PFSK-1 (cell line): ENCODE measurements around the gene PXK.

Source experiments
- FOXP2 ChIP-seq: optimal IDR thresholded peaks from 2 replicates; pipeline ENCODE3; 2011; ENCODE audit warnings: borderline replicate concordance, control low read depth, inconsistent platforms; ENCODE audit not compliant: insufficient read depth; ENCODE audit errors: extremely low read length, extremely low read depth
- POLR2AphosphoS5 ChIP-seq: IDR thresholded peaks from 2 replicates; pipeline ENCODE4 v1.6.1; 2012; ENCODE audit warnings: low read depth, mild to moderate bottlenecking, control low read depth, low read length, moderate library complexity
- SIN3A ChIP-seq: IDR thresholded peaks from 2 replicates; pipeline ENCODE4 v1.6.1; 2012; ENCODE audit warnings: mild to moderate bottlenecking, low read length, moderate library complexity, borderline replicate concordance; ENCODE audit not compliant: insufficient read depth
- TAF1 ChIP-seq: IDR thresholded peaks from 2 replicates; pipeline ENCODE4 v1.6.1; 2012; ENCODE audit warnings: low read length, control low read depth, borderline replicate concordance; ENCODE audit not compliant: insufficient read depth
- TF ChIP-seq, protein P1 (sequence below), 2 experiments: IDR thresholded peaks; 2 replicates each; pipeline versions ENCODE4 v1.6.1 to v1.8.0; 2011 to 2012; ENCODE audit warnings: low read depth in 2 of 2, low read length in 2 of 2, control low read depth in 1 of 2, inconsistent platforms in 1 of 2, mild to moderate bottlenecking in 1 of 2, moderate library complexity in 1 of 2; ENCODE audit not compliant: insufficient read depth in 1 of 2

PXK gene

DNA sequence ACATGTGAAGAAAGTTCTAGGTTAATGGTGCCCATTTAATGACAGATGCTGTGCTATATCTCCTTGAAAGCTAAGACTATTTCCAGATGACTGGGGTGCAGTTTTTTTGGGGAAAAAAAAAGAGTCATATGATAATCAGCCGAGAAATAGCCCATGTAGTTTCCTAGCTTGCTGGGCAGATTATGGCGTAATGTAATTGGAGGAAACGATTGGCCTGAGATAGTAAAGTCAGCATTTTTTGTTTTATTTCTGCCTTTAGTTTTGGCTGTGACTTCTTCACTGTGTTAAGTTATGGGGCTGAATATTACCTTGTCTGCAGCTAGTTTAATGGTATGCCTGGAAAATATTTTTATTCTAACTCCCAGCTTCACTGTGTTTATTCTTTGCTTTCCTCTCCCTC is 77.0 kb downstream of the PXK start:
- TF ChIP-seq, protein P1, sequence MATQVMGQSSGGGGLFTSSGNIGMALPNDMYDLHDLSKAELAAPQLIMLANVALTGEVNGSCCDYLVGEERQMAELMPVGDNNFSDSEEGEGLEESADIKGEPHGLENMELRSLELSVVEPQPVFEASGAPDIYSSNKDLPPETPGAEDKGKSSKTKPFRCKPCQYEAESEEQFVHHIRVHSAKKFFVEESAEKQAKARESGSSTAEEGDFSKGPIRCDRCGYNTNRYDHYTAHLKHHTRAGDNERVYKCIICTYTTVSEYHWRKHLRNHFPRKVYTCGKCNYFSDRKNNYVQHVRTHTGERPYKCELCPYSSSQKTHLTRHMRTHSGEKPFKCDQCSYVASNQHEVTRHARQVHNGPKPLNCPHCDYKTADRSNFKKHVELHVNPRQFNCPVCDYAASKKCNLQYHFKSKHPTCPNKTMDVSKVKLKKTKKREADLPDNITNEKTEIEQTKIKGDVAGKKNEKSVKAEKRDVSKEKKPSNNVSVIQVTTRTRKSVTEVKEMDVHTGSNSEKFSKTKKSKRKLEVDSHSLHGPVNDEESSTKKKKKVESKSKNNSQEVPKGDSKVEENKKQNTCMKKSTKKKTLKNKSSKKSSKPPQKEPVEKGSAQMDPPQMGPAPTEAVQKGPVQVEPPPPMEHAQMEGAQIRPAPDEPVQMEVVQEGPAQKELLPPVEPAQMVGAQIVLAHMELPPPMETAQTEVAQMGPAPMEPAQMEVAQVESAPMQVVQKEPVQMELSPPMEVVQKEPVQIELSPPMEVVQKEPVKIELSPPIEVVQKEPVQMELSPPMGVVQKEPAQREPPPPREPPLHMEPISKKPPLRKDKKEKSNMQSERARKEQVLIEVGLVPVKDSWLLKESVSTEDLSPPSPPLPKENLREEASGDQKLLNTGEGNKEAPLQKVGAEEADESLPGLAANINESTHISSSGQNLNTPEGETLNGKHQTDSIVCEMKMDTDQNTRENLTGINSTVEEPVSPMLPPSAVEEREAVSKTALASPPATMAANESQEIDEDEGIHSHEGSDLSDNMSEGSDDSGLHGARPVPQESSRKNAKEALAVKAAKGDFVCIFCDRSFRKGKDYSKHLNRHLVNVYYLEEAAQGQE (IDR thresholded peaks at IDR 0.05; ENCODE audit: insufficient read depth in 1 of 2, low read depth in 2 of 2, low read length in 2 of 2) = no peak
- TF ChIP-seq FOXP2 = no peak
- no peak for TF ChIP-seq POLR2AphosphoS5
- no peak for TF ChIP-seq TAF1
- TF ChIP-seq SIN3A = no peak

DNA sequence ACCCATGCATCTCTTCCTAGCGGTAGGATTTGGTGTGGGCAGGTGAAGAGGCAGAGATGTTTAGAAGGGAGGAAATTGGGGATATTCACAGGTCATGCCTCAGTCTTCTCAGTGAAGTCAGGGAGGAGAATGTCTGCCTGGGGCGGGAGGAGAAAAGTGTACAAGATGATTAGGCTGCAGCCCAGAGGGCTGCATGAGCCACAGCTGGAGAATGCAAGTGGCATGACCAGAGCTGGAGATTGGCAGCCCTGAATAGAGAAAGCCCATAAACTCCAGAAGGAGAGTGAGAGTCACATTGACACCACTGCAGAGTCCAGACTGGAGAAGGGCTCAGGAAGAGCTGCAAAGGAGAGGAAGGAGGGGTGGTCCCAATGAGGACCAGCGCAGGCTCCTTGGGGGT is 78.3 kb downstream of the PXK start:
- no peak for TF ChIP-seq POLR2AphosphoS5
- no peak for TF ChIP-seq SIN3A
- TF ChIP-seq, protein P1 (IDR thresholded peaks at IDR 0.05; ENCODE audit: insufficient read depth in 1 of 2, low read depth in 2 of 2, low read length in 2 of 2) = no peak

DNA sequence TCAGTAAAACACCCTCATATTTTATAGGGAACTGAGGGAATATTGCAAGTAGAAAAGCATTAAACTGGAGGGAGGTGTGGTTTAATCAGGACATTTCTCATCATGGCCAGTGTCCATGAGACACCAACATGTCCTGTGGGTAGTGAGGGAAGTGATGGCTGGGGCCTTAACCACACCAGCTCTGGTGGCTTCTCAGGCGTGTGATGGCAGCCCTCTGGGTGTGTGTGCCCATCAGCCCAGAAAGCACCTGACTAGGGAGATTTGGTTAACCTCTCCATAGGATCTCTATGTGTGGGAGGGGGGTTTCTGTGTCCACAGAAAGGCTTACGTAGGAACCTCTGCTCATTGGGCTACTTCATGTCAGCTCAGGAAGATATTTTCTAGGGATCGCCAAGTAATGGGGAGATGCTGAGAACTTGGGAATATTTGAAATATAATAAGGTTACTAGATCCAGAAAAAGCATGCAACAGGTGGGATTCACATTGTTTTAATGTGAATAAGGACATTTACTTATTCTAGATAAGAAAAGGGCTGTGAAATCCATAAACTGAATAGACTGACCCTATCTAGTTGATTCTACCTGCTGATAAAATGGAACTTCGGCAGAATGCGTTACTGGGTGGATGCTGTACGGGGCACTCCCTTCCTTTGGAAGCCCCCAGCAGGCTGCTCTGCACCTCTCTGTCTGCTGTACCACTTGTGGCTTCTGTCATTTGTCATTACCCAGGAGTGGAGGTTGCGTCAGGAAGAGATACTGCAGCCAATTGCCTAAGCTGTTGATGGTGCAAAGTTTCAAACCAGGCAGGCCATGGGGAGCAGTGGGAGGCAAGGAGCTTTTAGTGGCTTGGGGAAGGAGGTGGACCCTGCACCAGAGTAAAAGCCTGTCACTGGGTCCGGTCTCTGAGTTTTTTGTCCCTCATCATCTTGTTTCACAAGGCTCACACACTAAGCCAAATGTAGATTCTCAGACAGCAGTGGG is 79.4 kb downstream of the PXK start:
- TF ChIP-seq POLR2AphosphoS5 (no peak), SIN3A (no peak), TAF1 (no peak), FOXP2 (no peak)
- TF ChIP-seq, protein P1 (IDR thresholded peaks at IDR 0.05; ENCODE audit: insufficient read depth in 1 of 2, low read depth in 2 of 2, low read length in 2 of 2) = no peak

DNA sequence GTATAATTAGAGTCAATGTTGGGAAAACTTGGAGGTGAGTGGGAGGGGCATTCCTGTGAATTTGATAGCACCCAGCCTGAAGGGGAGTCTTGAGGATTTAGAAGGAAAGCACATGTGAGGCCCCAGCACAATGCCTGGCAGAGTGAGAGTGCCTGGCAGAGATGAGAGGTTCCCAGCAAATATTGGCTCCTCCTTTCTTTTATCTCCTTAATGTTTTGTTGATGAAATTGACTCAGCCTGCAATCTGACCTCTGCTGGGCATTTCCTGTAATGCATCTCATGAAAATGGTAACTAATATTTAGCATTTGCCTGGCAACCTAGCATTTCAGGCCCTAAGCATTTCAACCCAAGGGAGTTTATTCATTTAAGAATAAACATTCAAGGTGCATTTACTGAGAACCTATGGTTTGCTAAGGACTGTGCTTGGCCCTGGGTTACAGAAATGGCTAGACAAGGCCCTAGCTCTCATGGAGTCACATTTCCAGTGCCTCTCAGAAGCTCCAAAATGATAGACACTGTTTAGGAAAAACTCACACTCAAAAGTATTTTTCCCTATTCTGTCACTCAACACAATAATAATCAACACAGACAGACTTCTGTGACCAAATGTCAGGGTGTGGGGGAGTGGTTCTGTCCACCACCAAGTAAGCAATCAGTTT is 82.0 kb downstream of the PXK start:
- no peak for TF ChIP-seq FOXP2
- TF ChIP-seq, protein P1 (IDR thresholded peaks at IDR 0.05; ENCODE audit: insufficient read depth in 1 of 2, low read depth in 2 of 2, low read length in 2 of 2) = no peak
- no peak for TF ChIP-seq SIN3A
- no peak for TF ChIP-seq TAF1
- no peak for TF ChIP-seq POLR2AphosphoS5
